ENCODE results near the gene STK39. TPM values are rescaled to one million over a fixed set of nuclear protein-coding genes. Genes with fewer than 3 reads are reported as not detected.
A peak's percentile ranks its signal among the peaks of the same experiment; 100 is the strongest.

Gene STK39
- total and polyA plus RNA-seq, 2 of the 4 experiments (the other 2 are of a cell fraction): 11.8 to 16.4 TPM

- no TSS peak for BruUV-seq (replicated peaks)
- Histone ChIP-seq H4K20me1 (ENCODE audit: insufficient read depth, low read length) (no peaks in the 10 kb centered on the region), H2BK5ac (ENCODE audit: low read depth, low read length, poor library complexity, severe bottlenecking) (no peak overlapping the region), H3K14ac (replicated peaks; ENCODE audit: low read depth, low read length) (no peak overlapping the region), H3K27me3 (ENCODE audit: control insufficient read depth, insufficient read depth, low read length) (no peaks in the 10 kb centered on the region), H2AK5ac (ENCODE audit: low read depth, low read length) (no peak overlapping the region), H3K56ac (ENCODE audit: extremely low read depth, insufficient read depth, low read length) (no peak overlapping the region), H2AFZ (replicated peaks; ENCODE audit: low read length, poor library complexity) (no peak overlapping the region), H3K4ac (ENCODE audit: low read depth, low read length) (no peak overlapping the region), H4K8ac (ENCODE audit: low read depth in 2 of 2, low read length in 2 of 2) (no peak overlapping the region), H2BK20ac (ENCODE audit: low read depth, low read length) (no peak overlapping the region; the same call in 1 of the 2 replicates), H3K23ac (ENCODE audit: low read depth, low read length) (no peak overlapping the region), H2BK15ac (ENCODE audit: low read depth, low read length) (no peak overlapping the region), H2AK9ac (replicated peaks; ENCODE audit: low read depth, low read length, poor library complexity) (no peak overlapping the region), H3K4me1 (ENCODE audit: control insufficient read depth, insufficient read depth, low read length) (peaks cover 2% of the 10 kb centered on the region; the same call in 1 of the 2 replicates), H3K27ac (ENCODE audit: insufficient read depth, low read length) (no peak overlapping the region), H3K79me1 (ENCODE audit: low read depth in 1 of 2, low read length in 2 of 2) (peaks cover 23 to 26% of the 10 kb centered on the region in 2 experiments), H3K9me1 (ENCODE audit: insufficient read depth, low read length) (0 out of 2 replicates have a peak, but pooled peaks cover 3% of the 10 kb centered on the region), H3K9ac (ENCODE audit: low read depth, low read length) (no peak overlapping the region), H3K9me3 (ENCODE audit: control insufficient read depth, insufficient read depth, low read length) (no peaks in the 10 kb centered on the region), H3K4me3 (ENCODE audit: insufficient read depth, low read depth, low read length) (no peak overlapping the region), H3K18ac (ENCODE audit: low read depth, low read length) (no peak overlapping the region), H2BK120ac (ENCODE audit: low read depth, low read length) (no peak overlapping the region), H3K4me2 (ENCODE audit: low read depth, low read length) (no peak overlapping the region), H3K36me3 (ENCODE audit: control insufficient read depth, insufficient read depth, low read length) (peaks cover 11% of the 10 kb centered on the region), H4K91ac (ENCODE audit: insufficient read depth, low read depth, low read length) (peak overlapping the region; percentile 6; the same call in 1 of the 2 replicates), H4K5ac (ENCODE audit: low read depth, low read length) (no peak overlapping the region)
- 95% methylated on average over 2 of the region's 3 CpGs; no CpG with 5 or more reads in 1 of the 2 experiments for WGBS, 2 experiments (ENCODE audit: extremely low coverage in 2 of 2, insufficient read length in 1 of 2)
- no peak for TF ChIP-seq USF2 (IDR thresholded peaks at IDR 0.05; ENCODE audit: low read depth, low read length)
- no peak for TF ChIP-seq CEBPB (IDR thresholded peaks at IDR 0.05; ENCODE audit: low read depth, low read length)
- TF ChIP-seq RCOR1 (IDR thresholded peaks at IDR 0.05; ENCODE audit: insufficient replicate concordance, low read length): no peak
- no peak for TF ChIP-seq FOS (IDR thresholded peaks at IDR 0.05; ENCODE audit: low read depth, low read length)
- TF ChIP-seq RFX5 (IDR thresholded peaks at IDR 0.05; ENCODE audit: low read depth, low read length): no peak
- no peak for TF ChIP-seq NFE2L2 (IDR thresholded peaks at IDR 0.05; ENCODE audit: low read depth, low read length)
- TF ChIP-seq MAFK (IDR thresholded peaks at IDR 0.05; ENCODE audit: low read depth, low read length): no peak
- TF ChIP-seq BHLHE40 (IDR thresholded peaks at IDR 0.05; ENCODE audit: low read depth, low read length): no peak
- no peak for TF ChIP-seq MAZ (IDR thresholded peaks at IDR 0.05; ENCODE audit: borderline replicate concordance, low read depth, low read length)
- TF ChIP-seq ELK1 (IDR thresholded peaks at IDR 0.05; ENCODE audit: borderline replicate concordance, low read depth, low read length): no peak
- TF ChIP-seq RAD21 (IDR thresholded peaks at IDR 0.05; ENCODE audit: low read length): no peak
- no peak for TF ChIP-seq CTCF (conservative IDR thresholded peaks at IDR 0.05; ENCODE audit: low read depth, low read length)
- TF ChIP-seq MXI1 (IDR thresholded peaks at IDR 0.05; ENCODE audit: borderline replicate concordance, low read depth, low read length): no peak
- no peak for TF ChIP-seq CHD1 (IDR thresholded peaks at IDR 0.05; ENCODE audit: low read depth, low read length)
- no peak for TF ChIP-seq POLR2A (IDR thresholded peaks at IDR 0.05; ENCODE audit: low read depth, low read length)
- TF ChIP-seq SMC3 (IDR thresholded peaks at IDR 0.05; ENCODE audit: low read depth, low read length): no peak
- intact Hi-C loops (cut with micrococcal nuclease) (no loop called here), dilution Hi-C loops (cut with HindIII; ENCODE audit: low sequenced_read_pairs, unreplicated experiment) (no loop called here), in situ Hi-C loops (cut with MboI; ENCODE audit: low sequenced_read_pairs) (no loop called here)
- ChIA-PET CTCF (no interaction called here), POLR2A (ENCODE audit: unreplicated experiment) (no interaction called here)
- ATAC-seq (ENCODE audit: low read depth): no peak
- DNase-seq: no peak
Observed at GRCh38 chr2:168058675-168059074, 188.7 kb downstream of the STK39 start.
